AG04449 (cell line): Measurements from ENCODE around the gene TMEM174.

Experiments
- CTCF ChIA-PET: fragments of 350-600 bp; formaldehyde crosslinking; extraction: SDS; loops from one replicate; lab custom pipeline; 2021; ENCODE audit warnings: antibody characterized with exemption; lab: Yijun Ruan, JAX
- POLR2A ChIA-PET: fragments of 400-600, 350-600 bp; formaldehyde crosslinking; extraction: SDS; loops from one replicate; lab custom pipeline; 2020; ENCODE audit warnings: antibody characterized with exemption, inconsistent platforms; lab: Yijun Ruan, JAX
- DNase-seq: peaks from one replicate; pipeline ENCODE4 v3.0.0-alpha.2; 2010; ENCODE audit warnings: low read depth, low spot score
- H3K4me3 ChIP-seq: 2 replicates; pipeline ENCODE4 v1.5.1; 2011; ENCODE audit warnings: low read depth, mild to moderate bottlenecking, control low read depth, low read length
- CTCF ChIP-seq: IDR thresholded peaks from one replicate; pipeline ENCODE4 v1.5.1; 2011; ENCODE audit warnings: mild to moderate bottlenecking, moderate library complexity, low read length, control low read depth, inconsistent platforms; ENCODE audit not compliant: insufficient read depth; ENCODE audit errors: missing control alignments

Gene TMEM174

GRCh38 chr5:73222173-73222572, 49.2 kb downstream of the TMEM174 start:
- H3K4me3 ChIP-seq: no peak overlapping the region
- ChIA-PET CTCF (interaction anchor here (2.3 to 8.7 kb wide), 2 partner anchors 6 to 232 kb away, joined by 7 to 193 read pairs; no protein-coding TSS in a partner anchor), POLR2A (no interaction called here)
- TF ChIP-seq CTCF: no peak
- DNase-seq: no peak
